SU-DHL-6 (cell line): ENCODE results near the gene TMC1.

Source experiments
- EZH2phosphoT487 ChIP-seq: fragments of 200-600 bp; sonication (generic), shearing (Covaris generic); conservative IDR thresholded peaks from 2 replicates; pipeline ENCODE4 v1.6.1; 2018; ENCODE audit warnings: mild to moderate bottlenecking, antibody characterized with exemption, low read length, moderate library complexity, mixed read lengths
- TF ChIP-seq, protein P1 (sequence below): fragments of 200-600 bp; sonication (generic); IDR thresholded peaks from one replicate; pipeline ENCODE4 v1.5.1; 2017; ENCODE audit warnings: antibody characterized with exemption, mild to moderate bottlenecking, low read length, moderate library complexity; ENCODE audit not compliant: insufficient read depth, poor library complexity, severe bottlenecking

GRCh38 chr9:72600671-72601070, 79.3 kb downstream of the TMC1 start:
- TF ChIP-seq, protein P1, sequence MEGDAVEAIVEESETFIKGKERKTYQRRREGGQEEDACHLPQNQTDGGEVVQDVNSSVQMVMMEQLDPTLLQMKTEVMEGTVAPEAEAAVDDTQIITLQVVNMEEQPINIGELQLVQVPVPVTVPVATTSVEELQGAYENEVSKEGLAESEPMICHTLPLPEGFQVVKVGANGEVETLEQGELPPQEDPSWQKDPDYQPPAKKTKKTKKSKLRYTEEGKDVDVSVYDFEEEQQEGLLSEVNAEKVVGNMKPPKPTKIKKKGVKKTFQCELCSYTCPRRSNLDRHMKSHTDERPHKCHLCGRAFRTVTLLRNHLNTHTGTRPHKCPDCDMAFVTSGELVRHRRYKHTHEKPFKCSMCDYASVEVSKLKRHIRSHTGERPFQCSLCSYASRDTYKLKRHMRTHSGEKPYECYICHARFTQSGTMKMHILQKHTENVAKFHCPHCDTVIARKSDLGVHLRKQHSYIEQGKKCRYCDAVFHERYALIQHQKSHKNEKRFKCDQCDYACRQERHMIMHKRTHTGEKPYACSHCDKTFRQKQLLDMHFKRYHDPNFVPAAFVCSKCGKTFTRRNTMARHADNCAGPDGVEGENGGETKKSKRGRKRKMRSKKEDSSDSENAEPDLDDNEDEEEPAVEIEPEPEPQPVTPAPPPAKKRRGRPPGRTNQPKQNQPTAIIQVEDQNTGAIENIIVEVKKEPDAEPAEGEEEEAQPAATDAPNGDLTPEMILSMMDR = no peak
- no peak for TF ChIP-seq EZH2phosphoT487
